Astrocyte of the cerebellum (primary cell): Measurements from ENCODE around the gene FRMD6.

Source experiments
- DNase-seq: peaks from one replicate; pipeline ENCODE4 v3.0.0-alpha.2; 2011; ENCODE audit warnings: low read depth
- H3K4me3 ChIP-seq: 2 replicates; pipeline ENCODE4 v1.5.1; 2011; ENCODE audit warnings: mild to moderate bottlenecking, low read depth, low read length, moderate library complexity
- CTCF ChIP-seq: IDR thresholded peaks from 2 replicates; pipeline ENCODE4 v1.5.1; 2012; ENCODE audit warnings: low read length, low read depth, moderate library complexity, mild to moderate bottlenecking; ENCODE audit errors: missing control alignments
- in situ Hi-C: cut with HindIII; loops from 2 replicates; pipeline ENCODE4 v1.10.0; 2017; ENCODE audit warnings: low sequenced_read_pairs

FRMD6 gene

GRCh38 chr14:51730098-51730497 lies 78.4 kb downstream of the FRMD6 start:
- no peak for TF ChIP-seq CTCF
- no peak overlapping the region for H3K4me3 ChIP-seq
- in situ Hi-C loops, result no loop called here
- no peak for DNase-seq

- no peak for DNase-seq
- no peak for TF ChIP-seq CTCF
- in situ Hi-C loops, result no loop called here
- no peak overlapping the region for H3K4me3 ChIP-seq
Measured at GRCh38 chr14:51730684-51731083, 79.0 kb downstream of the FRMD6 start.

- in situ Hi-C loops, result no loop called here
- no peak for TF ChIP-seq CTCF
- H3K4me3 ChIP-seq, result no peak overlapping the region
- no peak for DNase-seq
Measured at GRCh38 chr14:51732494-51733112, 80.9 kb downstream of the FRMD6 start.

- H3K4me3 ChIP-seq, result no peak overlapping the region
- in situ Hi-C loops, result no loop called here
- DNase-seq, result no peak
- no peak for TF ChIP-seq CTCF
Measured at GRCh38 chr14:51733147-51733546, 81.4 kb downstream of the FRMD6 start.

DNA sequence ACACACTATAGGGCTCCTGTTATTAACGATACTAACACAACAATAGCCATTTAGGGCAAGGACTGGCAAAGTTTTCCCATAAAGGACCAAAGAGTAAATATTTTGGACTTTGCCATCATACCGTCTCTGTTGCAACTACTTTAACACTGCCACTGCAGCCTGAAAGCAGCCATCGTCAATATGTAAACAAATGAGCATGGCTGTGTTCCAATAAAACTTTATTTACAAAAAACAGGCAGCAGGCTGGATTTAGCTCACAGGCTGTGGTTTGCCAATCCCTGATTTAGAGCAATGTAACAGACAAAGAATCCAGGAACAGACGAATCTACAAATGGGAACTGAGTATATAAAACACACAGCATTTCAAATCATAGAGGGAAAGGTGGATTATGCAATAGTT lies 84.1 kb downstream of the FRMD6 start:
- TF ChIP-seq CTCF, result no peak
- DNase-seq, result no peak
- in situ Hi-C loops, result no loop called here
- no peak overlapping the region for H3K4me3 ChIP-seq

DNA sequence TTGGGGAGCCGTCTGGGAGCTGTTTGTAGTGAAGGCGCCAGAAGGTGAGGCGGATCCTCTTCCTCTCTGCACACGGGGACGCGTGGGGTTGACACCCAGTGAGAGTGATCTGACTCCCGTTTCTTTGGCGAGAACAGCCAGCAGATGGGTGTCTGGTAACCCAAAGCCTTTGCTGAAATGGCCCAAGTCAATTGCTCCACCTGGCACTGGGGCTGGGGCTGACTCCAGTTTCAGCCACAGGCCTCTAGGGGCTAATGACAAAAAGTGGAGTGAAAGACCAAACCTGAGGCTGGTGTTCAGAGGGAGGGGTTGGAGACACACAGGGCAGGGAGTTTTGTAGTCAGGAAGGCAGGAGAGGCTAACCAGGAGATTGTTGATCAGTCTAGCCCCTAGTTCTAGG lies 87.0 kb downstream of the FRMD6 start:
- no peak overlapping the region for H3K4me3 ChIP-seq
- in situ Hi-C loops, result no loop called here
- no peak for TF ChIP-seq CTCF
- DNase-seq, result no peak
